SK-N-SH (cell line): ENCODE results near the gene ZNF692.

Experiments
- CTCF ChIP-seq: fragments of 200-600 bp; sonication (generic); IDR thresholded peaks from 2 replicates; pipeline ENCODE4 v1.6.1; 2017; ENCODE audit warnings: antibody characterized with exemption, mild to moderate bottlenecking, moderate library complexity
- ELF1 ChIP-seq: IDR thresholded peaks from 2 replicates; pipeline ENCODE4 v1.4.0; 2012
- EZH2phosphoT487 ChIP-seq: fragments of 200-600 bp; sonication (generic); IDR thresholded peaks from 2 replicates; pipeline ENCODE4 v1.6.1; 2017; ENCODE audit warnings: low read depth, mixed run types, mild to moderate bottlenecking, antibody characterized with exemption, moderate library complexity, borderline replicate concordance
- MAX ChIP-seq: IDR thresholded peaks from 2 replicates; pipeline ENCODE4 v1.4.0; 2012; ENCODE audit warnings: low read depth
- USF1 ChIP-seq: IDR thresholded peaks from 2 replicates; pipeline ENCODE4 v1.4.0; 2012; ENCODE audit warnings: low read depth, borderline replicate concordance
- ZBTB33 ChIP-seq: IDR thresholded peaks from 2 replicates; pipeline ENCODE4 v1.4.0; 2012; ENCODE audit warnings: low read depth, borderline replicate concordance

GRCh38 chr1:248886237-248886895 is 27.5 kb upstream of the ZNF692 start:
- TF ChIP-seq CTCF (no peak), MAX (no peak), ZBTB33 (no peak), ELF1 (no peak), EZH2phosphoT487 (no peak), USF1 (no peak)
